SU-DHL-6 (cell line): ENCODE data around the gene GPRC5B.

Source experiments
- H2AFZ ChIP-seq: fragments of 200-600 bp; sonication (generic); 2 replicates; pipeline ENCODE4 v1.6.1; 2014; ENCODE audit warnings: low read depth, mild to moderate bottlenecking, moderate library complexity, mixed read lengths, antibody characterized with exemption, low read length; ENCODE audit not compliant: severe bottlenecking
- H3F3A ChIP-seq: fragments of 200-600 bp; shearing (Covaris generic); 2 replicates; pipeline ENCODE4 v1.6.0; 2016; ENCODE audit warnings: antibody characterized with exemption, mild to moderate bottlenecking; ENCODE audit not compliant: insufficient read depth
- H3K27ac ChIP-seq: fragments of 200-600 bp; sonication (generic); 2 replicates; pipeline ENCODE4 v1.5.1; 2016; ENCODE audit warnings: low read depth, mild to moderate bottlenecking, low read length, moderate library complexity, mixed read lengths
- H3K27me3 ChIP-seq: fragments of 200-600 bp; sonication (generic), shearing (Covaris generic); 2 replicates; pipeline ENCODE4 v1.6.0; 2014; ENCODE audit warnings: mild to moderate bottlenecking, low read length
- H3K36me3 ChIP-seq: fragments of 200-600 bp; sonication (generic); 2 replicates; pipeline ENCODE4 v1.6.1; 2014; ENCODE audit warnings: mild to moderate bottlenecking, low read length, mixed read lengths
- H3K4me2 ChIP-seq: fragments of 300-600, 200-600 bp; shearing (Covaris generic), sonication (generic); 2 replicates; pipeline ENCODE4 v1.6.0; 2014; ENCODE audit warnings: low read length, low read depth, mild to moderate bottlenecking; ENCODE audit not compliant: poor library complexity, severe bottlenecking
- H3K4me3 ChIP-seq: fragments of 200-600 bp; sonication (generic); 2 replicates; pipeline ENCODE4 v1.5.1; 2014; ENCODE audit warnings: antibody characterized with exemption, low read length, mild to moderate bottlenecking, mixed read lengths; ENCODE audit not compliant: insufficient read depth, poor library complexity, severe bottlenecking
- H3K79me2 ChIP-seq: fragments of 200-600 bp; sonication (generic); 2 replicates; pipeline ENCODE4 v1.6.1; 2014; ENCODE audit warnings: mild to moderate bottlenecking, low read length, moderate library complexity; ENCODE audit not compliant: insufficient read depth
- H3K9ac ChIP-seq: fragments of 200-600 bp; sonication (generic); 2 replicates; pipeline ENCODE4 v1.7.0; 2014; ENCODE audit warnings: mild to moderate bottlenecking, low read length
- H3K9me2 ChIP-seq: fragments of 200-600 bp; sonication (generic); replicated peaks from 2 replicates; pipeline ENCODE4 v1.6.1; 2014; ENCODE audit warnings: low read length; ENCODE audit not compliant: insufficient read depth
- H3K9me3 ChIP-seq: fragments of 200-600 bp; sonication (generic); 2 replicates; pipeline ENCODE4 v1.6.1; 2014; ENCODE audit warnings: low read length, mixed read lengths; ENCODE audit not compliant: insufficient read depth
- H4K20me1 ChIP-seq: fragments of 200-600 bp; sonication (generic); 2 replicates; pipeline ENCODE4 v1.6.1; 2014; ENCODE audit warnings: low read depth, mild to moderate bottlenecking, antibody characterized with exemption, low read length, moderate library complexity, mixed read lengths
- EZH2phosphoT487 ChIP-seq: fragments of 200-600 bp; sonication (generic), shearing (Covaris generic); conservative IDR thresholded peaks from 2 replicates; pipeline ENCODE4 v1.6.1; 2018; ENCODE audit warnings: mild to moderate bottlenecking, antibody characterized with exemption, low read length, moderate library complexity, mixed read lengths
- TF ChIP-seq, protein P1 (sequence below): fragments of 200-600 bp; sonication (generic); IDR thresholded peaks from one replicate; pipeline ENCODE4 v1.5.1; 2017; ENCODE audit warnings: antibody characterized with exemption, mild to moderate bottlenecking, low read length, moderate library complexity; ENCODE audit not compliant: insufficient read depth, poor library complexity, severe bottlenecking

GPRC5B gene

DNA sequence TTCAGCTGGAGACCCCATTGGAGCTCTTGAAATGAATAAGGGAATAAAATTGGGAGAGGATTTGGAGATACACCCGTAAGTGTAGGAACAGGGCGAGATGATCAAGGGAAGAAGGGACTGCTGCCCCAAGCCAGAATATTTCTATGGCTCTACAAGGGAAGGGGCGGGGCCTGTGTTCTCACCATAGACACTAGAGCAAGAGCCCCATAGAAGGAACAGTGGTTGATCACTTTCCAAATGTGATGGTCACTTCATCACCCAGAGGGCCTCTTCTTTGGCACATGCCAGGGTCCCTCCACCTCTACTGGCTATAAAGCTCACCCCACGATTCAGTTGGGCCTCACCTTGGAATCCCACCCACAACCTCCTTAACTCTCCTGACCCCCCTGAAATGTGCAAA lies 25.0 kb downstream of the GPRC5B start:
- no peak overlapping the region for H3K4me3 ChIP-seq
- H3K9me3 ChIP-seq, result no peaks in the 10 kb centered on the region
- no peak overlapping the region for H3K9ac ChIP-seq
- no peaks in the 10 kb centered on the region for H3K79me2 ChIP-seq
- H3K9me2 ChIP-seq, result no peaks in the 10 kb centered on the region
- no peaks in the 10 kb centered on the region for H3K36me3 ChIP-seq
- no peak for TF ChIP-seq EZH2phosphoT487
- TF ChIP-seq, protein P1, sequence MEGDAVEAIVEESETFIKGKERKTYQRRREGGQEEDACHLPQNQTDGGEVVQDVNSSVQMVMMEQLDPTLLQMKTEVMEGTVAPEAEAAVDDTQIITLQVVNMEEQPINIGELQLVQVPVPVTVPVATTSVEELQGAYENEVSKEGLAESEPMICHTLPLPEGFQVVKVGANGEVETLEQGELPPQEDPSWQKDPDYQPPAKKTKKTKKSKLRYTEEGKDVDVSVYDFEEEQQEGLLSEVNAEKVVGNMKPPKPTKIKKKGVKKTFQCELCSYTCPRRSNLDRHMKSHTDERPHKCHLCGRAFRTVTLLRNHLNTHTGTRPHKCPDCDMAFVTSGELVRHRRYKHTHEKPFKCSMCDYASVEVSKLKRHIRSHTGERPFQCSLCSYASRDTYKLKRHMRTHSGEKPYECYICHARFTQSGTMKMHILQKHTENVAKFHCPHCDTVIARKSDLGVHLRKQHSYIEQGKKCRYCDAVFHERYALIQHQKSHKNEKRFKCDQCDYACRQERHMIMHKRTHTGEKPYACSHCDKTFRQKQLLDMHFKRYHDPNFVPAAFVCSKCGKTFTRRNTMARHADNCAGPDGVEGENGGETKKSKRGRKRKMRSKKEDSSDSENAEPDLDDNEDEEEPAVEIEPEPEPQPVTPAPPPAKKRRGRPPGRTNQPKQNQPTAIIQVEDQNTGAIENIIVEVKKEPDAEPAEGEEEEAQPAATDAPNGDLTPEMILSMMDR, result no peak
- no peak overlapping the region for H3K27ac ChIP-seq
- H2AFZ ChIP-seq, result no peak overlapping the region
- no peaks in the 10 kb centered on the region for H3K27me3 ChIP-seq
- H3K4me2 ChIP-seq, result no peak overlapping the region
- no peaks in the 10 kb centered on the region for H3F3A ChIP-seq
- H4K20me1 ChIP-seq, result no peaks in the 10 kb centered on the region

DNA sequence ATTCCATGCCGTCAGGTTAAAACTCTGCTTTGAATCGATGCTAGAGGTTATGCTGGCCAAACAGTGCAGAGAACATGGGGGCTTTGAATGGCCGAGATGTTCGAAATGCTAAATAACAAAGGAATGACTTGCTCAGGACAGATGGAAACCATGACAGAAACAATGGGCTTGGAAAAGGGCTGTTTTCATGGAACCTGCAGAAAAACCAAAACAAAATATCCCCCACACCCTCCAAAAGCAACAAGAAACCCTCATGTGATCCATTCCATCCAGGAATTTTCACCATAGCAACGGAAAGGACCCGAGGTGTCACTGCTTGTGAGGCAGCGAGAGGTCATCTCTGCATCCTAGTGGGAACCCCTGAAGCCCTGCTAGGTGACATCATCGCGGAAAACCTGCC lies 25.5 kb downstream of the GPRC5B start:
- no peaks in the 10 kb centered on the region for H3K36me3 ChIP-seq
- H3F3A ChIP-seq, result no peaks in the 10 kb centered on the region
- TF ChIP-seq, protein P1, result no peak
- TF ChIP-seq EZH2phosphoT487, result no peak
- no peaks in the 10 kb centered on the region for H3K79me2 ChIP-seq
- no peak overlapping the region for H3K4me2 ChIP-seq
- no peaks in the 10 kb centered on the region for H4K20me1 ChIP-seq
- H3K9me3 ChIP-seq, result no peaks in the 10 kb centered on the region
- no peak overlapping the region for H2AFZ ChIP-seq
- no peak overlapping the region for H3K27ac ChIP-seq
- H3K4me3 ChIP-seq, result no peak overlapping the region
- H3K9ac ChIP-seq, result no peak overlapping the region
- H3K9me2 ChIP-seq, result no peaks in the 10 kb centered on the region
- H3K27me3 ChIP-seq, result no peaks in the 10 kb centered on the region

DNA sequence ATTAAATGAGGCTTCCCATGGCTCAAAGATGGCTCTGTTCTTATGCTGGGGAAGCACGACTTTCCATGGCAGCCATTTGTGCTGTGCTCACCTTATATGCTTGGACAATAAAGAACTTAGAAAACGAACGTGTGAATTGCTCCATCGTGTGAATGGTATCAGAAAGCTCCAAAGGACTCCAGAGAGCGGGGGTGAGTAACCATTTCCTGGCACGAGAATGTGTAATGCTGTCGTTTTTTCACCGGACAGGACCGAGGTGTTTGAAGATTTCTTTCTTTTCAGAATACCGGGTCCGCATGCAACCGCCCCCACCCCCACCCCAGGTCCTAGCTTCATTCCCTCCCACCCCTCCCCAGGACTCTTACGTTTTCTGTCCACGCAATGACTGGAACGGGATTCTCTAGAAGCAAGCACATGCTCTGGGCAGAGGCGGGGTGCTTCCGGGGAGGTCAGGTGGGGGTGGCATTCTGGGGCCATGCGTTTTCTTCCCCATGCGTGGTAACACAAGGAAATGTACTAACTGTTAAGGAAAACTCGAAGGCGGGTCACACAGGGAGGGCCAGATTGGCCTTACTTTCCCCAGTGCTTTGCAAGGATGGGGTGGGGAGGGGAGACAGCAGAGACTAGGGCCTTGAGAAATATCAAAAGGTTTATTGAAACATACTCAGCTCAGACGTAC lies 26.2 kb downstream of the GPRC5B start:
- Histone ChIP-seq H3K27me3 (no peaks in the 10 kb centered on the region), H3K9ac (no peak overlapping the region), H3K79me2 (no peaks in the 10 kb centered on the region), H3K27ac (no peak overlapping the region), H3K9me3 (no peaks in the 10 kb centered on the region), H3K36me3 (no peaks in the 10 kb centered on the region), H3K4me2 (no peak overlapping the region), H4K20me1 (no peaks in the 10 kb centered on the region), H3K4me3 (no peak overlapping the region), H2AFZ (no peak overlapping the region), H3F3A (no peaks in the 10 kb centered on the region), H3K9me2 (no peaks in the 10 kb centered on the region)
- TF ChIP-seq EZH2phosphoT487, result no peak
- TF ChIP-seq, protein P1, result no peak
